Left renal cortex interstitium (tissue), 4 donors: ENCODE measurements around the gene DNPH1. TPM values are rescaled to one million over a fixed set of nuclear protein-coding genes. Genes with fewer than 3 reads are reported as not detected.

Experiments used
- DNase-seq, 4 donors: peaks; one replicate each; pipeline ENCODE4 v3.0.0-alpha.2; 2013; ENCODE audit warnings: low read depth in 4 of 4, low spot score in 2 of 4, missing footprints in 1 of 4
- polyA plus RNA-seq, 4 donors: library from polyadenylated mRNA; unstranded; fragments of 120-200 nt; gene quantifications; one replicate each; pipeline ENCODE4 v1.2.1, GENCODE V29; 2013; ENCODE audit not compliant: insufficient read length in 4 of 4

DNPH1 gene
- polyA plus RNA-seq, 4 donors: 54.6 to 111 (median 81.2) TPM

- DNase-seq: no peak
These were observed 35.4 kb upstream of the DNPH1 start for GRCh38 chr6:43264599-43265145.

GRCh38 chr6:43263314-43264178, 34.3 kb upstream of the DNPH1 start:
- DNase-seq: no peak

GRCh38 chr6:43262780-43263313, 33.6 kb upstream of the DNPH1 start:
- no peak for DNase-seq

GRCh38 chr6:43262000-43262779, 32.9 kb upstream of the DNPH1 start:
- no peak for DNase-seq

GRCh38 chr6:43261198-43261597, 31.9 kb upstream of the DNPH1 start:
- DNase-seq: no peak

- DNase-seq: no peak
These were observed 31.5 kb upstream of the DNPH1 start for GRCh38 chr6:43260791-43261190.

- no peak for DNase-seq
These were observed 29.8 kb upstream of the DNPH1 start for GRCh38 chr6:43258807-43259686.

GRCh38 chr6:43258180-43258579, 28.9 kb upstream of the DNPH1 start:
- DNase-seq: no peak

GRCh38 chr6:43257367-43258145, 28.3 kb upstream of the DNPH1 start:
- no peak for DNase-seq

GRCh38 chr6:43256670-43257366, 27.5 kb upstream of the DNPH1 start:
- DNase-seq: no peak

GRCh38 chr6:43255408-43256054, 26.2 kb upstream of the DNPH1 start:
- DNase-seq: no peak

GRCh38 chr6:43254846-43255245, 25.6 kb upstream of the DNPH1 start:
- no peak for DNase-seq

- DNase-seq: no peak
These were observed 25.0 kb upstream of the DNPH1 start for GRCh38 chr6:43254138-43254817.

- DNase-seq: no peak
These were observed 24.1 kb upstream of the DNPH1 start for GRCh38 chr6:43253401-43253800.

GRCh38 chr6:43250992-43251373, 21.7 kb upstream of the DNPH1 start:
- DNase-seq: no peak

- DNase-seq: no peak
These were observed 19.5 kb upstream of the DNPH1 start for GRCh38 chr6:43248791-43249190.

GRCh38 chr6:43248101-43248500, 18.8 kb upstream of the DNPH1 start:
- no peak for DNase-seq
